Activated CD8-positive, alpha-beta memory T cell treated with anti-CD3 and anti-CD28 coated beads, Interleukin-2, amount 50 U/mL, for 1 hour (primary cell): ENCODE results near the gene PITX3.

ENCODE experiments used
- DNase-seq: peaks from one replicate; pipeline ENCODE4 v3.0.0-alpha.2; 2020; ENCODE audit errors: extremely low read depth

Gene PITX3

DNA sequence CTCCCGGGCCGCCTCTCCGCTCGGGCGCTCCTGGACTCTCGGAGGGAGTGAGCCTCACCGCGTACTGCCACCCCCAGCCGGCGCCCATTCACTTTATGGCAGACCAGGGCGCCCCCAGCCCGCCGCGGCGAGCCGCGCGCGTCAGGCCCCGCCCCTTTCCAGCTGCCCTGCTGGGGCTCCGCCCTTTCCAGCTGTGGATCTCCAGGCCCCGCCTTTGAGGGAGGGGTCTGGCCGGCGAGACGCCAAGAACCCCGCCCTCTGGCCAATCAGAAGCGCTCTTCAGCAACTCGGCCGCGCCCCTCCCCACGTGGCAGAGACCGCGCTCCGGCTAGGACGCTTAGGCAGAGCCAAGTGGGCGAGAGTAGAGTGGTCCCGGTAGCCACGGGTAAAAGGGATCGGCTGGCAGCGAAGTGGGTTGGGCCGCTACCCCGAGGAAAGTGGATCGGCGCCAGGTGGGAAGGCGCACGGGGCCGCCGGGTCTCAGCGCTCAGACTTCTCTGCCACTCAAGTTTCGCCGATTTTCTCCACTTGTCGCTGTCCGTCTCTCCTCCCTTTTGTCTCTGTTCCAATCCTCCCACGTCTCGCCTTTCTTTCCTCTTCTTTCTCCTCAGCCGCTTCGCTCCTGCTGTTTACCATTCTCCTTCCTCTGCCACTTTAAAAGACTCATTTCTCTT is at the start of gene PITX3:
Gene PITX3, minus strand, starts transcription at position 69 of the 674 bp plus-strand sequence. CDS start 9,432 bp downstream, outside the sequence.
- DNase-seq = peak; percentile 63

GRCh38 chr10:102289840-102290239 is 48.5 kb upstream of the PITX3 start:
- DNase-seq = no peak

- no peak for DNase-seq
Measured at GRCh38 chr10:102289356-102289755, 48.0 kb upstream of the PITX3 start.

DNA sequence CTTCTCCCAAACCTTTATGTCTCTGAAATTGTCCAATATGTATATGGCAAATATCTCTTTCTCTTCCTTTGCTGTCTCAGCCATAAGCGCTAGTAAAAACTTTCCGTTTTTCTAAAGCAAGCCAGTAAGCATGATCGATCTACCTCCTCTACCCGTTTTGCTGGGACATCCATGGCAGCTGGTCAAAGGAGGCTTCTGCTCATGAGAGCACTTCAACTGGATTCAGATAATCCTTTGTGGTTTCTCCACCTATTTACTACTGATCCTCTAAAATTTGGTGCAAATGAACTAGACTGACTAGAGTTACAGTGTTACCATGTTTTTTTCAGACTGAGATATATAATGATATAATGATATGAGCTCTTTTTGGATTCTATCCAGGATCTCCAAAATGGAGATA is 46.7 kb upstream of the PITX3 start:
- no peak for DNase-seq

DNA sequence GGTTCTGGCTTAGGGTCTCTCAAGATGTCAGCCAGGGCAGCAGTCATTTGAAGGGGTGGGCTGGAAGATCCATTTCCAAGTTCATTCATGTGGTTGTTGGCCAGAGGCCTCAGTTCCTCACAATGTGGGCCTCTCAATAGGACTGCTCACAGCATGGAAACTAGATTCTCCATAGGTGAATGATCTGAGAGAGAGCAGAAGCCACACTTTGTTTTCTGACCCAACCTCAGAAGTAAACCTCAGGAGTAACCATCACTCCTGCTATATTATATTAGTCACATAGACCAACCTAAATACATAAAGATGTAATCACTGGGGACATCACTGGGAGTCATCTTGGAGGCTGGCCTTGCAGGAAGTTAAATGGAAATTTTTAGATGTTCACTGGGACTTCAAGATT is 46.2 kb upstream of the PITX3 start:
- DNase-seq = no peak

DNA sequence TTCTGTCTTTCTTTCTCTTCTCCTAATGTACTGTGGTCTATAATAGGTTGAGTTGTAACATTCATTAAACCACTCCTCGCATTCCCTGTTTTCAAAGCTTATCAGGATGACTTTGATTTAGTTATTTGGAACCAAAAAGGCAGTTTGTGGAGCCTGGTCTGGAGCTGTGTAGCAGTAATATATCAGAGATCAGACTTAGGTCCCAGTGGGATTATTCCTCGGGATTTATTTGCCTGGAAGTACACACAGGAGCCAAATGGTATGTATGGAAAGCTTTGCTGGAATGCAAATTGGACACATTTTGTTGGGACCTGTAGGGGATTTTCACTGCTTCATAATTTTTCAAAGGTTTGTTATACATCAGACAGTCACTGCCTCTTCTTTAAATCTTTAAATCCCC is 44.9 kb upstream of the PITX3 start:
- DNase-seq = no peak

- DNase-seq = no peak
Measured at GRCh38 chr10:102285133-102285532, 43.8 kb upstream of the PITX3 start.

DNA sequence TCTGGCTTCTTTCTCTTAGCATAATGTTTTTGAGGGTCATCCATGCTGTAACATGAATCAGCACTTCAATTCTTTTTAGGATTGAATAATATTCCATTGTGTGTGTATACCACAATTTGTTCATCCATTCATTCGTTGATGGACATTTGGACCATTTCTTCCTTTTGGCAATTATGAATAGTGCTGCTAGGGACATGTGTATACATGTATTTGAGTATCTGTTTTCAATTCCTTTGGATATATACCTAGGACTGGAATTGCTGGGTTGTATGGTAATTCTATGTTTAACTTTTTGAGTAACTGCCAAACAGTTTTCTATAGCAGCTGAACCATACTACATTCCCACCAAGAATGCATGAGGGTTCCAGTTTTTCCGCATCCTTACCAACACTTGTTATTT is 43.2 kb upstream of the PITX3 start:
- DNase-seq = no peak

GRCh38 chr10:102283890-102284289 is 42.6 kb upstream of the PITX3 start:
- no peak for DNase-seq

- DNase-seq = no peak
Measured at GRCh38 chr10:102283488-102283887, 42.2 kb upstream of the PITX3 start.

- DNase-seq = no peak
Measured at GRCh38 chr10:102281102-102281487, 39.8 kb upstream of the PITX3 start.

GRCh38 chr10:102280397-102281101 is 39.2 kb upstream of the PITX3 start:
- no peak for DNase-seq

DNA sequence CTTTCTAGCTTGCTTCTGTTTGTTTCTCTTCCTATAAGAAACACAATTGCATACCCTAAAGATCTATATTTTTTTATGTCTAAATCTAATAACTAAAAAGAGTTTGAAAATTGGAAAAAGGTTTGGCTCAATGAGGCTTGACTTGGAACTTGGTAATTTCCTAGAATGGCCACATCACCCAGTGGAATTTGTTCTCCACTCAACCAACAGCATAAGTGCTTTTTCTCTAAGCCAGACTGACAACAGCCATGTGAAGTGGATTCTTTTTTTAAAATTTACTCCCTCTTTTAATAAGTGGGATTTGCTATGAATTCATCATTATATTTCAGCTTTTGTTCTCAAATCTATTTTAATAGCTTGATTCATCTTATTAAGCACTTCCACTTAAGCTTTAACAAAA is 37.8 kb upstream of the PITX3 start:
- DNase-seq = no peak

DNA sequence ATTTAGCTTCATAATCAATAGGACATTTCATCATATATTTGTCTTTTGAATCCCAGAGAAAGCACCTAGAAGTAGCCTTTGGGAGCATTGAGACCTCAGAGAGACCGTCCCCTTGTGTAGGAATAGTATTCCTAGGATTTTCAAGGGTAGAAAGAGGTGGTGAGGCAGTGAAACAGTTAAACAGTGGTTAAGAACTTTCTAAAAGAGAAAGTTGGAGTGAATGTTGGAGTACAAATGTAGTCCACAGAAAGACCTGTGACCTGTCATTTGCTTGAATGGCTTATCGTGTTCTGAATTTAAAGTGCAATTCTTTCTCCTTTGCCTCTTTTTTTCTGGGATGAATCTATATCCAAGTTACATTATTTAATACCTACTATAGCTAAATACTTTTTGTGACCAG is 34.0 kb upstream of the PITX3 start:
- no peak for DNase-seq

- DNase-seq = no peak
Measured at GRCh38 chr10:102274062-102274461, 32.8 kb upstream of the PITX3 start.

- DNase-seq = no peak
Measured at GRCh38 chr10:102269017-102269416, 27.7 kb upstream of the PITX3 start.

DNA sequence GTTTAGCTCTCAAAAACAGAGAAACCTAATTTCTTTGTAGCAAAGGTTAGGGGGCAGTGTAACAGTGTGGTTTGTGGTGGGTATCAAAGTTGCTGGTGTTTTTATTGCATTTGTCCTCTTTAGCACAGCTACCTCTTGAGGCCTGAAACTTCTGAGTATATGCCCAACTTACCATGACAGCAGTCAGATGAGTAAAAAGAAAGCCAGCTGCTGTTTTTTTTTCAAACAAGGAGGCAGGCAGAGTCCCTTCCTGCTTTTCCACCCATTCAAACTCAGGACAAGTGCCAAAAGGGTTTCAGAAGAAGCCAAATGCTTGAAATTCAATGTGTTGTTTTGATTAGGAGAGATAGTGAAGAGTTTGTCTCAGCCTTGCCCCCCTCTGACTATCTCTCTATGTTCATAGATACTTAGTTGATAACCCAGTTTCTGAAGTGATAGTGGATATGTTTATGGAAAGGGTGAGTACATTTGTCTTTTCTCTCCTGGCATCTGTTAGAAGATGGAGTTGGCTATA is 27.1 kb upstream of the PITX3 start:
- DNase-seq = no peak

DNA sequence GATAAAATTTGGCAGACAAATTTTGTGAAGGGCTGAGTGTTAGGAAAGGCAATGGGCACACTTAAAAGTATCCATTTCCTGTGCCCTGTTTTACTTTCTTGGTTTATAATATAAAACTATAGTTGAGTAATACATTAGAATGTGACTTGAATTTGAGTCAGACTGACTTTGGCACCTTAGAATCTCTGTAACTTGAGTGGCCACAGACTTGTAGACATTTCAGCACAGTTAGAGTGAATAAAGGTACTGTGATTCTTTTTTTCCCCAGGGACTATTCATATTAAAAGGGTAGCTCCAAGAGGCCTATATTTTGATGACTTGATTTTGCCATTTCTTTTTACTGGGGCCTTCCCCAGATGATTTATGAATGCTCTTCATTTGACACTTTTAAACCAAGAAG is 26.4 kb upstream of the PITX3 start:
- no peak for DNase-seq

GRCh38 chr10:102266670-102267069 is 25.4 kb upstream of the PITX3 start:
- DNase-seq = no peak

DNA sequence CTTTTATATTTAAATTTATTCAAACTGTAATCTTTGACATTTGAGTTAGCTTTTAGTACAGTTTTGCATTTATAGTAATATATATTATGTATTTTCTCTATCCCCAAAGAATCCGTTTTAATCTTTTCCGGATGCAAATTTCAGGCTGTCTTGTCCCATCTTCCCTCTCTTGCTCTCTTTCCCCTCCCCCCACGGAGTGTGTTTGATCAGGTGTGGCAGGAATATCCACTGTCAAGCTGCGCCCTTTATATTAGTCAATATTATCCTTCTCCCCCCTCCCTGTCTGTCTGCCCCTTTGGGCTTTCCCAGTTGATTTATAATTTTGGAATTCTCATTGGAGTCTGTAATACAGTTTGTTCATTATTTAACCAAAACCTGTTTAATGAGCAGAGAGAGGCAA is 23.1 kb upstream of the PITX3 start:
- DNase-seq = no peak

DNA sequence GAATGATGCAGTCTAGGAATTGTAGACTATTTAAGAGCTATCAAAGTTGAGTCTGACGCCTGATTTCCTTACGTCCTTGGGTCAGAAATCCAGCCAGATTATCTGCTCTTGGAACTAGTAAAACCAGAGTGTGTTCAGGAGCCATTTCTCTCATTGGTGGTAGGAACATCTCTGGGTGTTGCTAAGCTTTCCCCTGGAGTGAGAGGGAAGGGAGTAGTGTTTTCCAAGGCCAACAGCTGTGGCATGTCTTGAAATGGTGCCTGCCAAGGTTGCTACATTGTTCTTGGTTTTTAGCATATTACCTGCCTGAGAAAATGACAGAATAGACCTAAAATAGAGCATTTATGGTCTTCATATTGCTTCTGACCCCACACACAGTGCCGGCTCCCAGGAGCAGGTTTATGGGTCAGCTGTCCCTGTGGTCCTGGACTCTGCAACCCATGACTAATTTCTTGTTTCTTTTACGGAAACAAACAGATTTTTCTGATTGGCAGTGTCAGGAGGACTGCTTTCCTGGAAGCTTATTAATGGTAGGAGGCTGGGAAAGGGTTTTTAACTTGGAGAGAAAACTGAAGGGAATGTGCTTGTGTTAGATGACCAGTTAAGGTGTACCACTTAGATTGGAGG is 21.5 kb upstream of the PITX3 start:
- DNase-seq = no peak

GRCh38 chr10:102261842-102262241 is 20.5 kb upstream of the PITX3 start:
- no peak for DNase-seq

DNA sequence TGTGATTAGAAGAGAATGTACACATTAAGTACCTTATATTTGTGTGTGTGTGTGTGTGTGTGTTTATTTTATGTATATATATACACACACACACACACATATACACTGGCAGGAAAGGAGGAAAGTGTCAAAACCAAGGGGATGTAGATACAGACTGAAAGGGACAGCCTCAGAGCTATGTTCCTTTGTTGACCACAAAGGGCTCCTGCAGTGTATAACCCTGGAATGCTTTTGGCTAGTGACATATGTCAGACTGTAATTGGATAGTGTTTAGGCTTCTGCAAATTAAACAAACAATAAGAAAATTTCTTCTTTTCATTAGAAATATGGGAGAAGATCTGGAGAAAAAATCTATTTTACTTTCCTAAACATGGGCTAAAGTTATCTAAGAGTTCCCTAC is 19.9 kb upstream of the PITX3 start:
- no peak for DNase-seq
